Skeletal muscle cell (primary cell): ENCODE data around the gene SIM2.

Source experiments
- DNase-seq: peaks from one replicate; pipeline ENCODE4 v3.0.0-alpha.2; 2010; ENCODE audit warnings: low read depth
- H3K4me3 ChIP-seq: 2 replicates; pipeline ENCODE4 v1.5.1; 2011; ENCODE audit warnings: low read depth, mild to moderate bottlenecking, control low read depth, low read length, moderate library complexity

The SIM2 gene

DNA sequence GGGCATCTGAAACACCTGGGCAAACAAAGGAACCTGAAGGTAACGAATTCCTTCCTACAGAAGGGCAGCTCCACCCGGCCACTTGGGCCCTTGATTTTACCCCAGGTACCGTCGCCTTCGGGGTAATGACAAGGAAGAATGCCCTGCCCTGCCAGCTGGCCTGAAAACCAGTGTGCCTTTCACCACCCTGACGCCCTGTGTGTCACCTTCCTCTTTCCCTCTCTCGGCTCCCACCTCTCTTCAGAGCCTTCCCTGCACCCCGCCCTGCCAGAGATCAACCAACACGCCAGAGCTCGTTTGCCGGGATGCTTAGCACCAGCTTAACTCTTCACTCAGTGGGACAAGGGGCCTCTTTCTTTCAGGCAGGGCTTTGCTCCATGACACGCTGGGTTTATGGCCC is 86.0 kb downstream of the SIM2 start:
- no peak for DNase-seq
- H3K4me3 ChIP-seq = no peak overlapping the region

DNA sequence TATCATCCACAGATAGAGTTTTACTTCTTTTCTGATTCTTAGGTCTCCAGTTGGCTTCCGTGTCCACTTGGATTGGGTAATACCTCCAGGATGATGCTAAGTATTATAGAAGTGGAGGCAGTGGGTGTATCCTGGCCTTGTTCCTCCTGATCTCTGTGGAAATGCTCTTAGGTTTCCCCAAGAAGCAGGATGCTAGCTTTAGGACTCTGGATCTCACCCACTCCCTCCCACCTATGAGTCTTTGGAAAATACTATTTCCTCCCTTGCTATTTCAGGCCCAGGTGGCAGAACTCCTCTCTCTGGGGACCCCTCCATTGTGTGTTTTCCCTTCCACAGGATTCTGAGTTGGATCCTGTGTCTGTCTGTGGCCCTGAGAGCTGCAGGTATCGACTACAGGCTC is 86.7 kb downstream of the SIM2 start:
- no peak overlapping the region for H3K4me3 ChIP-seq
- DNase-seq = no peak

DNA sequence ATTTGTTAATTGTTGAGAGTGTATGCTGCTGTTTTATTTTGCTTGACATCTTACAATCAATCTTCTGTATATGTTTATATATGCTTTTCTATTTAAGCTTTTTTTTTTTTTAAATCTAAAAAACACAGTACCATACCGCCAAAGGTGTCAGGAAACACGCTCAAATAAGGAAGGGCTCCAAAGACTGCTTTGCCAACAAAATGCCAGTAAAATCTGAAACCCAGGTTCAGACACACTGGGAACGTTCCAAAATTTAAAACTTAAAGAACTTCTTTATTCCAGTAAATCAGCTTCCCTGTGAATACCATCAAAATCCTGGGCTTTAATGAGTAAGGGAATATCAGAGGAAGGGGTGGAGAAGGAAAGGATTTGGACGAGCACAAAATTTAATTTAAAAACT is 87.3 kb downstream of the SIM2 start:
- no peak for DNase-seq
- H3K4me3 ChIP-seq = no peak overlapping the region

DNA sequence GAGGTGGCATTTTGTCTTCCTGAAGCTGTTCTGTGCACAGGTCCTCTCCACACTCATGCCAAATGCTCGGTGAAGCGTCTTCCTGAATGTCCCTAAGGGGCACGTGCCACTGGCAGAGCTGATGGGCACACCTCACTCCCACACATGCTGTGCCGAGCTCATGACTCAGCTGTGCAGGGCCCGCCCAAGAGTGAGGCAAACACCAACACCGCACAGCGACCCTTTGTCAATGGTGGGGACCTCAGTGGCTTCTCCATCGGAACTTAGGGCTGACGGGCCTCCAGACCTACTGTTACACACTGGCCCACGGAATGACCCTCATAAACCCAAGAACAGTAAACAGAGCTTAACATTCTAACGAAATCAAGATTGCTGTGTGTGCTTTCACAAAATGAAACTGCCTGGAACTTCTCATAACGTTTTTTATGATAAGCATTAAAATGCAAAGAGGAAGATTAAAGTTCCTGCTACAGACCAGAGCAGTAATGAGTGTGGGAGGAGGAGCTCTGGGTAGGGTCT is 89.3 kb downstream of the SIM2 start:
- H3K4me3 ChIP-seq = no peak overlapping the region
- no peak for DNase-seq

DNA sequence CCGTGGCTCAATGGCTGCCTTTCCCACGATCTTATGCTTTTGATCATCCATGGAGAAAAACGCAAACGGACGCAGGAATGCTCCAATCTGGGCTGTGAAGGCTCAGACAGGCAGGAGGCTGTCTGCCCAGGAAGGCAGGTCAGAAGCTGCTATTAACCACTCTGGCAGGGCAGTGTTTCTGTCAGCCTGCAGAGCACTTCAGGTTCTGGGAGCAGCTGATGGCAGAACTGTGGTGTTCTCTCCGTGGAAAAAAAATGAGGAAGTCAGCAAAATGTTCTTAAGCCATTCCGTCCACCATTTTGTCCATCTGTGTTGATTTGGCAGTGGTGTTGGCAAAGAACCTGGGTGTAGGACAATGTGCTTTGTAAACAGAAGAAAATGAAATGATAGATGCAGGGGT is 91.7 kb downstream of the SIM2 start:
- no peak for DNase-seq
- H3K4me3 ChIP-seq = no peak overlapping the region

DNA sequence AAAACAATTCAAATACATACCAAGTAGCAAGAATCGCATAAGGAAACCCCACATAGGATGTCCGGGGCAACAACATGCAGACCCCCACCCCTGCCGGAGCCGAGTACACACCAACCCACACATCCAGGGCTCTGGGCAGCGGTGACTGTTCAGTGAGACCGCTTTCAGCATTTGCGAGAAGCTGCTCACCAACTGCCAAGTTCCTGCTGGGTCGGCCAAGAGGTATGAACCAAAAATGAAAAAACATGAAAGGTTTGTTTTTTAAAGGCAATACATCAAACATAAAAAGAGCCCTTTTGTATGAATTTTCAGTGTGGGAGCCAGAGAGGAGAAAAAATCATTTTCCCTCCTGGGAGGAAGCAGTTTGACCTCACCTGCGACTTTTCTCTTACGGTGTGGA is 92.3 kb downstream of the SIM2 start:
- H3K4me3 ChIP-seq = no peak overlapping the region
- no peak for DNase-seq

DNA sequence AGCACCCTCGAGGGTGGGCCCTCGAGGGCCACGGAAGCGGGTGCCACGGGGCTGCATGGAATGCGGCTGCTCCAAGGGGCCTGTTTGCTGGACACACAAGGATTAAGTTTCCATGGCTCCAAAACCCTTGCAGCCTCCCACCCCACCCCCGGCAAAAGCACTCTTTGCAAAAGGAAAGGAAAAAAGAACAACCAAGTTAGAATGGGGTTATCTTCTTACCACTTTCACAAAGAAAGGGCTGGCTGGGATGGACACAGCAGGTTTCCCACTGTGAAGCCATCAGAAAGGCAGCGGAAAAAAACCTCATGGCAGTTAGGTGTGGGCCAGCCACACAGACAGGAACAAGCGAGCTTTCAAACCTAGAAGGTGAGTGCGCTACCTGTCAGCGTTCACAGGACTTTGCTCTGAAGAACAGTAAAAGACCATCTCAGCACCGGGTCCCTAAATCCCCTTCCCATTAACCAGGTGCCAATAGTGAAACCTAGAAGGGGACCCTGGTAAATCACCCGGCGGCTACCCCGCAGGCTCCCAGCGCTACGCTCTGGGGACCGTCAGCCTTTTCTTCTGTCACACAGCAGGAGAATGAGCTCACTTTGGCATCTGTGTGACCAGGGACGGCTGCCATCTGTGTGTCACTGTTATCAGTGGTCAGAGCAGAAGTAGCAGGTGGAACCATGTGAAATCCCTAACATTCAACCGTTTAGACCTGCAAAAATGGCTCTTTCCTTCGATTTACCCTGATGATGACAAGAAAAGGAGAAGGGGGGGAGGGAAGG is 93.0 kb downstream of the SIM2 start:
- no peak for DNase-seq
- H3K4me3 ChIP-seq = no peak overlapping the region

DNA sequence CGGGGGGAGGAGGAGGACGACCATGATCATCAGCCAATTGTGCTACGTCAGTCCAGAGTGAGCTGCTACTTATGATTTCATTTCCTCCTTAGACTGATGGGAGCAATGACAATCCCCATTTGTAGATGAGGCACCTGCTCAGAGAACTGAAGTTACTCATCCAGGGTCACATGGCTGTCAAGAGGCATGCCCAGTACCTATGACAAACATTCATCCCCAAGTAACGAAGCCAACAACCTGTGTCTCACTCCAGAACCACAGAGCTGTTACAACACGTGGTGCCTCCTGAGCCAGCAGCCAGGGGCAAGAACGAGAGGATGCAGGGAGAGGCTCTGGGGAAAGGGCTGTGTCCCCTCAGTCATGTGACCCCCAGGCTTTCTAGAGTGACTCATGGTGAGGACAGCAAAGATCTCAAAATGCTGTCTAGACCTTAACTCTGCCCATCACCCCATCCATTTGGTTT is 93.6 kb downstream of the SIM2 start:
- no peak for DNase-seq

DNA sequence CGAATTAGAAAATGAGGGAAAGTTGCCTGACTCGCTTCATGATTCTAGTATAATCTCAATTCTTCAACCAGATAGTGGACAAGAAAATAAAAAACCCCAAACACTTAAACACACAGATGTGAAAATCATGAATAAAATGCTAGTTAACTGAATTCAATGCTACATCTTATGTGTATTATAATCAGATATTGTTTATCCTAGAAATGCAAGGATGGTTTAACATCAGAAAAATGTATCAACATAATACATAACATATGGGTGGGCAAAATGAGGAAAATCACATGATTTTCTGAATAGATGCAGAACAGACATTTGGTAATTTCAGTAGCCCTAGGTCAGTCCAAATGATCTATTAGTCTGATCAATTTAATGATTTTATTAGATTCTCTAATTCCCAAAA is 97.2 kb downstream of the SIM2 start:
- H3K4me3 ChIP-seq = no peak overlapping the region
- no peak for DNase-seq

More for the DNA sequence above, 93.6 kb downstream of the SIM2 start:
- no peak overlapping the region for H3K4me3 ChIP-seq

DNA sequence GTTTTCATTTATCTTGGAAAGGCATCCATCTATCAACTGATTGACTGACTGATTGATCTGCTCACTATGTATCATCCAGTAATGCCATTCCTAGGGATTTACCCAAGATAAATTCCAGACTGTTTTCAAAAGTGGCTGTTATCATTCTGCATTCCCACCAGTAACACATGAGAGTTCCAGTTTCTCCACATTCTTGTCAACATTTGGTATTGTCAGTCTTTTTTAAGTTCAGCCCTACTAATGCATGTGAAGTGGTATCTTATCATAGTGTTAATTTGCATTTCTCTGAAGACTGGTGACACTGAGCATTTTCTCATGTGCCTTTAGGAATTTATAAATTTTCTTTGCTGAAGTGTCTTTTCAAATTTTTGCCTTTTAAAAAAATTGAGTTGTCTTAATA is 99.6 kb downstream of the SIM2 start:
- DNase-seq = no peak

More for the DNA sequence above, 99.6 kb downstream of the SIM2 start:
- H3K4me3 ChIP-seq = no peak overlapping the region
